Smooth muscle cell (in vitro differentiated cells): ENCODE measurements around the gene C4orf36. TPM values are rescaled to one million over a fixed set of nuclear protein-coding genes. Genes with fewer than 3 reads are reported as not detected.
"Not testable (repeated sequence)": the region's sequence is repeated elsewhere in the genome, so short reads cannot be mapped to it uniquely, and the experiment has no call there.

Experiments
- DNase-seq: peaks from one replicate; lab custom pipeline; 2025; ENCODE audit not compliant: unreplicated experiment; lab: John Stamatoyannopoulos, UW
- H2AFZ ChIP-seq: fragments of 200-600 bp; sonication (generic); 2 replicates; pipeline ENCODE4 v1.6.0; 2016; ENCODE audit warnings: antibody characterized with exemption, low read depth, mild to moderate bottlenecking
- H3F3A ChIP-seq: fragments of 200-600 bp; sonication (generic); 2 replicates; pipeline ENCODE4 v1.6.0; 2017; ENCODE audit warnings: antibody characterized with exemption, low read depth
- H3K27ac ChIP-seq: fragments of 200-600 bp; sonication (generic); 2 replicates; pipeline ENCODE4 v1.5.1; 2016; ENCODE audit warnings: low read depth, mild to moderate bottlenecking
- H3K27me3 ChIP-seq: fragments of 200-600 bp; sonication (generic); 2 replicates; pipeline ENCODE4 v1.6.1; 2016; ENCODE audit warnings: low read depth, mild to moderate bottlenecking
- H3K36me3 ChIP-seq: fragments of 200-600 bp; sonication (generic); 2 replicates; pipeline ENCODE4 v1.5.1; 2016; ENCODE audit warnings: low read depth
- H3K4me1 ChIP-seq: fragments of 200-600 bp; sonication (generic); 2 replicates; pipeline ENCODE4 v1.5.1; 2016; ENCODE audit warnings: low read depth
- H3K4me2 ChIP-seq: fragments of 200-600 bp; sonication (generic); 2 replicates; pipeline ENCODE4 v1.6.0; 2016; ENCODE audit warnings: mild to moderate bottlenecking
- H3K4me3 ChIP-seq: fragments of 200-600 bp; sonication (generic); 2 replicates; pipeline ENCODE4 v1.5.1; 2016; ENCODE audit warnings: mild to moderate bottlenecking
- H3K79me2 ChIP-seq: fragments of 200-600 bp; sonication (generic); 2 replicates; pipeline ENCODE4 v1.6.0; 2016; ENCODE audit warnings: low read depth, mild to moderate bottlenecking
- H3K9ac ChIP-seq: fragments of 200-600 bp; sonication (generic); 2 replicates; pipeline ENCODE4 v1.6.0; 2016; ENCODE audit warnings: low read depth
- H3K9me3 ChIP-seq: fragments of 200-600 bp; sonication (generic); replicated peaks from 2 replicates; pipeline ENCODE4 v1.5.1; 2016; ENCODE audit warnings: low read depth
- H4K20me1 ChIP-seq: fragments of 200-600 bp; sonication (generic); 2 replicates; pipeline ENCODE4 v1.6.0; 2016; ENCODE audit warnings: low read depth
- CTCF ChIP-seq: fragments of 200-600 bp; sonication (generic); IDR thresholded peaks from 2 replicates; pipeline ENCODE4 v1.5.1; 2017; ENCODE audit warnings: borderline replicate concordance, mild to moderate bottlenecking, antibody characterized with exemption; ENCODE audit not compliant: insufficient read depth, poor library complexity, severe bottlenecking
- WGBS: methylation state at CpG from one replicate; pipeline ENCODE4 v1.1.7; 2016; ENCODE audit warnings: low lambda C conversion rate; 5-methylcytosine and 5-hydroxymethylcytosine counted together
- polyA plus RNA-seq: library from polyadenylated mRNA; unstranded; fragments of >200 nt; fragmentation: Nextera tagmentation; extraction: Ambion mirVana; gene quantifications from 2 replicates; pipeline ENCODE4 v1.2.1, GENCODE V29; 2016
- total RNA-seq: library from RNA; depleted of rRNA; stranded (reverse); fragments of >200 nt; gene quantifications from 2 replicates; pipeline ENCODE4 v1.2.3, GENCODE V29; 2014

The C4orf36 gene
- total and polyA plus RNA-seq, 2 experiments from 2014 or later: 5.1 TPM; not detected in 1

DNA sequence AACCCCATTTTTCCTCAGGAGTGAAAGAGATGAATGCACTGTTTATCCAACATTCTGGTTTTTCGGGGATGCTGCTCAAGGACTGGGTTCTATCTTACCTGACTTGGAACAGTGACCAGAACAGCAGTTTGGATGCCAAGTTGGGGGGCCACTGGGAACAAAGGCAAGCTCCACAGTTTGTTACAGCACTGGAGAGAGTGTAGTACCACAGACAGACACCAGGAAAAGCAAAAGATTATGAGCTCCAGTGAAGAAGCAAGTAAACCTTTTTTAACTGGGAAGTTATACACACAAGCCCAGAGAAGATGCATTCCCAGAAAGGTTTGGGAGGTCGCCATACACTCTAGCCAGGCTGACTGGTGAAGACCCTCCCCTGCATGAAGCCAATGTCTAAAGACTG is 13.6 kb downstream of the C4orf36 start:
- no peak for DNase-seq
- no peaks in the 10 kb centered on the region for H3K27me3 ChIP-seq
- H3K27ac ChIP-seq: no peak overlapping the region
- H3F3A ChIP-seq: no peaks in the 10 kb centered on the region
- no peaks in the 10 kb centered on the region for H3K4me1 ChIP-seq
- H3K9me3 ChIP-seq: peaks cover 3% of the 10 kb centered on the region
- no peak overlapping the region for H3K4me3 ChIP-seq
- no peaks in the 10 kb centered on the region for H4K20me1 ChIP-seq
- WGBS: 93% methylated on average over 2 of the region's 2 CpGs
- H2AFZ ChIP-seq: no peak overlapping the region
- no peak for TF ChIP-seq CTCF
- H3K36me3 ChIP-seq: no peaks in the 10 kb centered on the region
- H3K9ac ChIP-seq: no peak overlapping the region
- no peak overlapping the region for H3K4me2 ChIP-seq
- no peaks in the 10 kb centered on the region for H3K79me2 ChIP-seq

DNA sequence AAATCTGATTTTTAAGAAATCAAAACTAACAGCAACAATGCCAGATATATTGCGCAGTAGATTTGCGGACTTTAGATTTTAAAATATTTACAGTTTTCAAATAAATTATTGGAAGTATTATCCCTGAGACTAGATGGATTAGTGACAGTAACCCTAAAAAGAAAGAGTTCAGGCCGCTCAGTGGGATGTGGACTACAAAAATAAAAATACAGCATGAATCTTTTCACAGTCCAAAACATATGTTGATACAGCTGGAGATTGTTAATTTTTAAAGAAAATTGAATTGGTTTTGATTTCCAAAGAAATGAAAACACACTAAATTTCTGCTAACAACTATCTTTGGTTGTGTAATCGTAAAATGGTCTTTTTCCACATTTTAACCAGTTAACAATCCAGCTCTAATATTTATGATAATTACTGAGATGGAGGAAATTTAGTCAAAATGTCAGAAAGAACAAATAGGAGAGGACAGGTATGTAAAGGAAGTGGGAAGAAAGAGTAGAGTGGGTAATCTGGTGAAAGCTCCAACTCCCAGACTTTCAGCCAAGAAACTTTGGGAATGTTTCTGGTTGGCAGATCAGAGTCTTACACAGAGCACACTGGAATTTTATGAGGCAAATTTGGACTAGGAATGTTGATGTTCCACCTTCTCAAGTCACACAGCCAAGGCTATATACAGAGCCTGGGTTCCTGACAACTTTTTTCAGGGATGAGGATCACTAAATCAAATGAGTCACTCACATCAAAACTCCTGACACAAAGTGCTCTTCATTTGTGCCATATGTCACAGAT is 15.1 kb downstream of the C4orf36 start:
- WGBS: 93% methylated on average over 4 of the region's 4 CpGs
- H3K4me1 ChIP-seq: no peaks in the 10 kb centered on the region
- no peak for DNase-seq
- no peak for TF ChIP-seq CTCF
- no peak overlapping the region for H3K4me2 ChIP-seq
- no peaks in the 10 kb centered on the region for H3K79me2 ChIP-seq
- H3K27me3 ChIP-seq: no peaks in the 10 kb centered on the region
- no peak overlapping the region for H3K27ac ChIP-seq
- no peak overlapping the region for H2AFZ ChIP-seq
- H3K9me3 ChIP-seq: peaks cover 3% of the 10 kb centered on the region
- no peaks in the 10 kb centered on the region for H4K20me1 ChIP-seq
- H3K36me3 ChIP-seq: no peaks in the 10 kb centered on the region
- H3F3A ChIP-seq: no peaks in the 10 kb centered on the region
- no peak overlapping the region for H3K9ac ChIP-seq
- no peak overlapping the region for H3K4me3 ChIP-seq

- H4K20me1 ChIP-seq, H3K27me3 ChIP-seq, H3F3A ChIP-seq, H3K9ac ChIP-seq, H3K27ac ChIP-seq, DNase-seq, H2AFZ ChIP-seq, H3K36me3 ChIP-seq, H3K4me2 ChIP-seq, H3K4me1 ChIP-seq, H3K79me2 ChIP-seq, H3K4me3 ChIP-seq, H3K9me3 ChIP-seq: not testable (repeated sequence)
- WGBS: 95% methylated on average over 4 of the region's 4 CpGs
These were observed 16.8 kb downstream of the C4orf36 start for GRCh38 chr4:86875436-86875835.

- WGBS: 87% methylated on average over 4 of the region's 4 CpGs
- Histone ChIP-seq H4K20me1 (no peaks in the 10 kb centered on the region), H3F3A (no peaks in the 10 kb centered on the region), H3K27me3 (no peaks in the 10 kb centered on the region), H2AFZ (no peak overlapping the region), H3K4me1 (no peaks in the 10 kb centered on the region), H3K4me3 (no peak overlapping the region), H3K4me2 (no peak overlapping the region), H3K36me3 (no peaks in the 10 kb centered on the region), H3K27ac (no peak overlapping the region), H3K9me3 (no peaks in the 10 kb centered on the region), H3K9ac (no peak overlapping the region), H3K79me2 (no peaks in the 10 kb centered on the region)
- no peak for DNase-seq
- no peak for TF ChIP-seq CTCF
These were observed 20.1 kb downstream of the C4orf36 start for GRCh38 chr4:86872135-86872534.
